Ascending aorta (tissue), 2 donors: Measurements from ENCODE around the gene RAB40B. TPM values are rescaled to one million over a fixed set of nuclear protein-coding genes. Genes with fewer than 3 reads are reported as not detected.

ENCODE experiments used
- DNase-seq, 2 donors: peaks; one replicate each; pipeline ENCODE4 v3.0.0-alpha.2; 2019; ENCODE audit warnings: low spot score in 2 of 2
- H3K27ac ChIP-seq, 2 donors: fragments of 200-600 bp; sonication (generic); one replicate each; pipeline ENCODE4 v1.5.1; 2016 to 2017; ENCODE audit warnings: mild to moderate bottlenecking in 1 of 2
- H3K27me3 ChIP-seq: fragments of 200-600 bp; sonication (generic); one replicate; pipeline ENCODE4 v1.5.1; 2017
- H3K36me3 ChIP-seq, 2 donors: fragments of 200-600 bp; sonication (generic); one replicate each; pipeline ENCODE4 v1.5.1; 2016
- H3K4me1 ChIP-seq, 2 donors: fragments of 200-600 bp; sonication (generic); one replicate each; pipeline ENCODE4 v1.5.1; 2016 to 2017; ENCODE audit warnings: mild to moderate bottlenecking in 1 of 2
- H3K4me3 ChIP-seq, 2 donors: fragments of 200-600 bp; sonication (generic); one replicate each; pipeline ENCODE4 v1.5.1; 2016 to 2017; ENCODE audit warnings: mild to moderate bottlenecking in 1 of 2
- H3K9me3 ChIP-seq, 2 donors: fragments of 200-600 bp; sonication (generic); one replicate each; pipeline ENCODE4 v1.5.1; 2016
- intact Hi-C: fragments of 100-400 bp; cut with DNase I; formaldehyde crosslinking; loops from one replicate; pipeline ENCODE4 v1.15.1; 2023
- total RNA-seq: library from RNA; depleted of rRNA; stranded (reverse); fragments of >200 nt; gene quantifications from one replicate; pipeline ENCODE4 v1.1.0, GENCODE V29; 2016
- TF ChIP-seq, protein P1 (sequence below), 3 experiments: fragments of 200-600 bp in 2 of 3; fragments of 450-650 bp in 1 of 3; sonication (generic) in 2 of 3; IDR thresholded peaks; one replicate each; pipeline ENCODE4 v1.5.1; 2016 to 2019; ENCODE audit warnings: antibody characterized with exemption in 3 of 3, mild to moderate bottlenecking in 1 of 3, moderate library complexity in 1 of 3

RAB40B gene
- total RNA-seq, 1 donor from 2014 or later, result 9.4 TPM

DNA sequence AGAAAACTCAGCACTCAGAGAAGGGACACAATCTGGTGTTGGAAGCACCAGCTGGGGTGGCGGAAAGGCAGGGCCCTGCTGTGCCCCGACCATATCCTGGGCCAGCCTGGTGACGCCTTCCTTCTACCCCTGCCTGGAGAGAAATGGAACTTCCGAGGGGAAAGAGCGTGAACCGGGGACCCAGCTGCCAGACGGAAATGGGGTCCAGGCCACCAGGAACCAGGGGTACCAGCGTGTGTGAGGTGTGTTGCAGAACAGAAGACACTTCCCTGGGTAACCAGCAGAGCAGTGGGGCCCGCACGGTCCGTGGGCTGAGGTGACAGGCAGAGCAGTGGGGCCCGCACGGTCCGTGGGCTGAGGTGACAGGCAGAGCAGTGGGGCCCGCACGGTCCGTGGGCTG, 6.8 kb downstream of the RAB40B start:
- Histone ChIP-seq H3K4me1 (peaks cover 0 to under 1% of the 10 kb centered on the region in 2 donors), H3K36me3 (peaks cover 0 to 2% of the 10 kb centered on the region in 2 donors), H3K4me3 (no peak overlapping the region), H3K9me3 (peaks cover 0 to 7% of the 10 kb centered on the region in 2 donors), H3K27me3 (no peaks in the 10 kb centered on the region), H3K27ac (no peak overlapping the region)
- TF ChIP-seq, protein P1, sequence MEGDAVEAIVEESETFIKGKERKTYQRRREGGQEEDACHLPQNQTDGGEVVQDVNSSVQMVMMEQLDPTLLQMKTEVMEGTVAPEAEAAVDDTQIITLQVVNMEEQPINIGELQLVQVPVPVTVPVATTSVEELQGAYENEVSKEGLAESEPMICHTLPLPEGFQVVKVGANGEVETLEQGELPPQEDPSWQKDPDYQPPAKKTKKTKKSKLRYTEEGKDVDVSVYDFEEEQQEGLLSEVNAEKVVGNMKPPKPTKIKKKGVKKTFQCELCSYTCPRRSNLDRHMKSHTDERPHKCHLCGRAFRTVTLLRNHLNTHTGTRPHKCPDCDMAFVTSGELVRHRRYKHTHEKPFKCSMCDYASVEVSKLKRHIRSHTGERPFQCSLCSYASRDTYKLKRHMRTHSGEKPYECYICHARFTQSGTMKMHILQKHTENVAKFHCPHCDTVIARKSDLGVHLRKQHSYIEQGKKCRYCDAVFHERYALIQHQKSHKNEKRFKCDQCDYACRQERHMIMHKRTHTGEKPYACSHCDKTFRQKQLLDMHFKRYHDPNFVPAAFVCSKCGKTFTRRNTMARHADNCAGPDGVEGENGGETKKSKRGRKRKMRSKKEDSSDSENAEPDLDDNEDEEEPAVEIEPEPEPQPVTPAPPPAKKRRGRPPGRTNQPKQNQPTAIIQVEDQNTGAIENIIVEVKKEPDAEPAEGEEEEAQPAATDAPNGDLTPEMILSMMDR (IDR thresholded peaks at IDR 0.05), result no peak
- DNase-seq, result no peak
- intact Hi-C loops, result no loop called here

DNA sequence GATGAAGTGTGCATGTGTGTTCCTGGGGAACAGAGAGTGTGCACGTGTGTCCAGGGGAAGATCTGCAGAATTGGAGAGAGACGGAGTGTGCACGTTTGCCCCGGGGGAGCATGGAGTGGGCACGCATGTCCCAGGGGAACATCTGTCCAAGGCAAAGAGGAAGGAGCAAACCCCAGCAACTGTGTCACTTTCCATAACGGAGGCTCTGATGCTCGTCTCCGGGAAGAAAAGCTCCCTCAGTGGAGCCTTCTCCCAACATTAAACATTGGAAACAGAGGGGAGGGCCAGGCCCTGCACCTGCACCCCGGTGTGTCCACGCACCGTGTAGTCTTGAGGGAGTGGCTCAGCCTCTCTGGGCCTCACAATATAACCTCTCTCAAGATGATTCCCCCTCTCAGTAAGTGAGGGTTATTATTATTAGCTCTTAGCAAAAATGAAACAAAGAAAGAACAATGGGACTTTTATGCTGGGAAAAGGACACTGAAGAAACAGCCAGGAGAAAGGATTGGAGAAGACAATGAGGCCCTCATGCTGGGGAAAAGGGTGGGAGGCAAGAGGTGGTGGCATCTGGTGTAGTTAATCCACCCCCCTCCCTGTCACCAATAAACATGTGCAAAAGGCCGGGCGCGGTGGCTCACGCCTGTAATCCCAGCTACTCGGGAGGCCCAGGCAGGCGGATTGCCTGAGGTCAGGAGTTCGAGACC, 7.6 kb downstream of the RAB40B start:
- Histone ChIP-seq H3K4me1 (no peaks in the 10 kb centered on the region), H3K27ac (no peak overlapping the region), H3K27me3 (no peaks in the 10 kb centered on the region), H3K4me3 (no peak overlapping the region), H3K9me3 (peaks cover 0 to 7% of the 10 kb centered on the region in 2 donors), H3K36me3 (peaks cover 0 to 2% of the 10 kb centered on the region in 2 donors)
- intact Hi-C loops, result no loop called here
- no peak for DNase-seq
- TF ChIP-seq, protein P1 (IDR thresholded peaks at IDR 0.05), result no peak

DNA sequence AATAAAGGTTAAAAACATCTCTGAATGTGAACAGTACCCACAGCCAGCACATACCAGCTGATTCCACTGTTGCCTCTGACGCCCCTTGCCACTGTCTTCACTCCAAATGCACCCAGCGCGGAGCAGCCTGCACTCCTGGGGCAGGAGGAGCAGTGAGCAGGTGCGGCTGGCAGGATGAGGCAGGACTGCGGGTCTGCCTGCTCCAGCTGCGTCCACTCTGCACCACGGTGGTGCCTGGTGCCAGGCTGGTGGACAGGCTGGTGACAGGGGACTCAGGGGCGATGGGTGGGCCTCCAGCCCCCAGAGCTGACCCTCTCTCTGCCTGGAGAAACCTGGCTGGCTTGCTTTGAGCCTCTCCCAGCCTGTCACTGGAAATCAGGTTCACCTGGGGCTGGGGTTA, 9.4 kb downstream of the RAB40B start:
- TF ChIP-seq, protein P1 (IDR thresholded peaks at IDR 0.05), result no peak
- no peak overlapping the region for H3K27ac ChIP-seq
- no peak overlapping the region for H3K4me3 ChIP-seq
- no peaks in the 10 kb centered on the region for H3K4me1 ChIP-seq
- intact Hi-C loops, result no loop called here
- H3K27me3 ChIP-seq, result no peaks in the 10 kb centered on the region
- DNase-seq, result no peak
- H3K9me3 ChIP-seq, result no peaks in the 10 kb centered on the region
- H3K36me3 ChIP-seq, result peaks cover 0 to 2% of the 10 kb centered on the region in 2 donors

DNA sequence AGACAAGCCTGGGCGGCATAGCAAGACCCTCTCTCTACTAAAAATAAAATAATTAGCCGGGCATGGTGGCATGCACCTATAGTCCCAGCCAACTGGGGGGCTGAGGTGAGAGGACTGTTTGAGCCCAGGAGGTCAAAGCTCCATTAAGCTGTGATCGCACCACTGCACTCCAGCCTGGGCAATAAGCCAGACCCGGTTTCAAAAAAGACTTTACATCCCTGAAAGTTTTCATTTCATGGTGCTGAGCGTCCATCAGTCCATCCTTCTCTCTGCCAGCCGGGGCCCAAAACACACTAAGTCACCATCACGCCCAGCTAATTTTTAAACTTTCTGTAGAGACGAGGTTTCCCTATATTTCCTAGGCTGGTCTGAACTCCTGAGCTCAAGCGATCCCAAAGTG, 10.6 kb downstream of the RAB40B start:
- intact Hi-C loops, result no loop called here
- TF ChIP-seq, protein P1 (IDR thresholded peaks at IDR 0.05), result no peak
- Histone ChIP-seq H3K9me3 (no peaks in the 10 kb centered on the region), H3K36me3 (peaks cover 0 to 2% of the 10 kb centered on the region in 2 donors), H3K27me3 (no peaks in the 10 kb centered on the region), H3K4me3 (no peak overlapping the region), H3K27ac (no peak overlapping the region), H3K4me1 (no peaks in the 10 kb centered on the region)
- no peak for DNase-seq

DNA sequence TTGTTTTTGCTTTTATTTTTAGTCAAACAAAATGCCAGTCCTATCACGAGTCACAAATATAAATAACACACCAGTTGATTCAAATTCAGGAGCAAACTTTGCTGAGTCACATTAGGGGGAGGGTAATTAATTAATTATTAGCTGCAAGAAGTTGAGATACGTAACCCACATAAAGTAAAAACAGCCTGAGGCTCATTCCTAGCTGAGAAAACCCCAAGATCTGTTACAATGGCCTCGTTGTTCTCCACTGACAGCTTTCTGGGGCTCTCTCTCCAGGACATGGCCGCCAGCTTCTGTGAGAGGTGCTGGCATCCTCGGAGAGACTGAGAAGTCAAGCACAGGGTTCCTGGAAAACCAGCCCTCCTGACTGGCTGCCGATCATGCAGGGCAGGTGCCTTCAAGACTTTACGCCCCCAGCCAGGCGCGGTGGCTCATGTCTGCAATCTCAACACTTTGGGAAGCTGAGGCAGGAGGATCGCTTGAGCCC, 11.1 kb downstream of the RAB40B start:
- H3K27ac ChIP-seq, result no peak overlapping the region
- intact Hi-C loops, result no loop called here

More for the DNA sequence above, 11.1 kb downstream of the RAB40B start:
- H3K9me3 ChIP-seq, result no peaks in the 10 kb centered on the region
- TF ChIP-seq, protein P1 (IDR thresholded peaks at IDR 0.05), result no peak
- H3K4me1 ChIP-seq, result no peaks in the 10 kb centered on the region
- H3K4me3 ChIP-seq, result no peak overlapping the region
- DNase-seq, result no peak
- peaks cover 0 to 2% of the 10 kb centered on the region in 2 donors for H3K36me3 ChIP-seq
- H3K27me3 ChIP-seq, result no peaks in the 10 kb centered on the region
